ENCODE results near the gene ANKLE1.

The ANKLE1 gene

GRCh38 chr19:17236811-17237543 lies 44.7 kb upstream of the ANKLE1 start:
- no peak for ATAC-seq
- no peak for TF ChIP-seq PPARA (CRISPR knock-in tag; IDR thresholded peaks at IDR 0.05; ENCODE audit: borderline replicate concordance)

- no peak for TF ChIP-seq TCF4 (CRISPR knock-in tag; IDR thresholded peaks at IDR 0.05; ENCODE audit: borderline replicate concordance)
- TF ChIP-seq SNAI2 (CRISPR knock-in tag; IDR thresholded peaks at IDR 0.05), result no peak
- TF ChIP-seq OSR1 (CRISPR knock-in tag; IDR thresholded peaks at IDR 0.05), result no peak
- no peak for TF ChIP-seq ISL1 (CRISPR knock-in tag; IDR thresholded peaks at IDR 0.05)
- no peak for TF ChIP-seq ZNF8 (CRISPR knock-in tag; IDR thresholded peaks at IDR 0.05)
- TF ChIP-seq CSDC2 (CRISPR knock-in tag; IDR thresholded peaks at IDR 0.05), result no peak
- no peak for TF ChIP-seq CSRNP3 (CRISPR knock-in tag; IDR thresholded peaks at IDR 0.05)
- no peak for TF ChIP-seq ZFP30 (CRISPR knock-in tag; IDR thresholded peaks at IDR 0.05)
- TF ChIP-seq ZFP3 (CRISPR knock-in tag; IDR thresholded peaks at IDR 0.05), result no peak
- TF ChIP-seq TSHZ2 (CRISPR knock-in tag; IDR thresholded peaks at IDR 0.05), result no peak
- TF ChIP-seq, protein P1, sequence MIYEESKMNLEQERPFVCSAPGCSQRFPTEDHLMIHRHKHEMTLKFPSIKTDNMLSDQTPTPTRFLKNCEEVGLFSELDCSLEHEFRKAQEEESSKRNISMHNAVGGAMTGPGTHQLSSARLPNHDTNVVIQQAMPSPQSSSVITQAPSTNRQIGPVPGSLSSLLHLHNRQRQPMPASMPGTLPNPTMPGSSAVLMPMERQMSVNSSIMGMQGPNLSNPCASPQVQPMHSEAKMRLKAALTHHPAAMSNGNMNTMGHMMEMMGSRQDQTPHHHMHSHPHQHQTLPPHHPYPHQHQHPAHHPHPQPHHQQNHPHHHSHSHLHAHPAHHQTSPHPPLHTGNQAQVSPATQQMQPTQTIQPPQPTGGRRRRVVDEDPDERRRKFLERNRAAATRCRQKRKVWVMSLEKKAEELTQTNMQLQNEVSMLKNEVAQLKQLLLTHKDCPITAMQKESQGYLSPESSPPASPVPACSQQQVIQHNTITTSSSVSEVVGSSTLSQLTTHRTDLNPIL (CRISPR knock-in tag; IDR thresholded peaks at IDR 0.05; ENCODE audit: low read depth), result no peak
- TF ChIP-seq, protein P2, sequence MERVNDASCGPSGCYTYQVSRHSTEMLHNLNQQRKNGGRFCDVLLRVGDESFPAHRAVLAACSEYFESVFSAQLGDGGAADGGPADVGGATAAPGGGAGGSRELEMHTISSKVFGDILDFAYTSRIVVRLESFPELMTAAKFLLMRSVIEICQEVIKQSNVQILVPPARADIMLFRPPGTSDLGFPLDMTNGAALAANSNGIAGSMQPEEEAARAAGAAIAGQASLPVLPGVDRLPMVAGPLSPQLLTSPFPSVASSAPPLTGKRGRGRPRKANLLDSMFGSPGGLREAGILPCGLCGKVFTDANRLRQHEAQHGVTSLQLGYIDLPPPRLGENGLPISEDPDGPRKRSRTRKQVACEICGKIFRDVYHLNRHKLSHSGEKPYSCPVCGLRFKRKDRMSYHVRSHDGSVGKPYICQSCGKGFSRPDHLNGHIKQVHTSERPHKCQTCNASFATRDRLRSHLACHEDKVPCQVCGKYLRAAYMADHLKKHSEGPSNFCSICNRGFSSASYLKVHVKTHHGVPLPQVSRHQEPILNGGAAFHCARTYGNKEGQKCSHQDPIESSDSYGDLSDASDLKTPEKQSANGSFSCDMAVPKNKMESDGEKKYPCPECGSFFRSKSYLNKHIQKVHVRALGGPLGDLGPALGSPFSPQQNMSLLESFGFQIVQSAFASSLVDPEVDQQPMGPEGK (CRISPR knock-in tag; IDR thresholded peaks at IDR 0.05; ENCODE audit: borderline replicate concordance), result no peak
- ATAC-seq, result no peak
Observed at GRCh38 chr19:17237747-17238706, 43.7 kb upstream of the ANKLE1 start.

GRCh38 chr19:17240062-17240752 lies 41.5 kb upstream of the ANKLE1 start:
- ATAC-seq, result no peak
- no peak for TF ChIP-seq TSHZ2 (CRISPR knock-in tag; IDR thresholded peaks at IDR 0.05)
- TF ChIP-seq RARB (CRISPR knock-in tag; IDR thresholded peaks at IDR 0.05), result no peak
- no peak for TF ChIP-seq CSDC2 (CRISPR knock-in tag; IDR thresholded peaks at IDR 0.05)
- no peak for TF ChIP-seq ISL1 (CRISPR knock-in tag; IDR thresholded peaks at IDR 0.05)
